Stimulated activated effector memory CD8-positive, alpha-beta T cell treated with anti-CD3 and anti-CD28 coated beads, Interleukin-12 subunit alpha, Interleukin-12 subunit beta, amount 100 ng/mL, for 72 hours (primary cell): ENCODE measurements around the gene TCERG1L.
"Not testable (repeated sequence)": the region's sequence is repeated elsewhere in the genome, so short reads cannot be mapped to it uniquely, and the experiment has no call there.

ENCODE experiments used
- ATAC-seq: fragments of 150-1000 bp; cut with Tn5 transposase; 2 replicates; pipeline ENCODE4 v1.10.0; 2021
- DNase-seq, 2 donors: peaks; one replicate each; pipeline ENCODE4 v3.0.0; 2021 to 2022; ENCODE audit warnings: low spot score in 2 of 2
- H3K27ac Mint-ChIP-seq: one replicate; pipeline ENCODE4 v1.8.0; 2022; ENCODE audit warnings: mild to moderate bottlenecking, mixed read lengths
- H3K36me3 Mint-ChIP-seq: one replicate; pipeline ENCODE4 v1.8.0; 2022; ENCODE audit warnings: mild to moderate bottlenecking, mixed read lengths
- H3K4me1 Mint-ChIP-seq: one replicate; pipeline ENCODE4 v1.8.0; 2022; ENCODE audit warnings: mixed read lengths
- H3K4me3 Mint-ChIP-seq: one replicate; pipeline ENCODE4 v1.8.0; 2022; ENCODE audit warnings: mild to moderate bottlenecking, mixed read lengths
- H3K9me3 Mint-ChIP-seq: one replicate; pipeline ENCODE4 v1.8.0; 2022; ENCODE audit warnings: mixed read lengths

TCERG1L gene

DNA sequence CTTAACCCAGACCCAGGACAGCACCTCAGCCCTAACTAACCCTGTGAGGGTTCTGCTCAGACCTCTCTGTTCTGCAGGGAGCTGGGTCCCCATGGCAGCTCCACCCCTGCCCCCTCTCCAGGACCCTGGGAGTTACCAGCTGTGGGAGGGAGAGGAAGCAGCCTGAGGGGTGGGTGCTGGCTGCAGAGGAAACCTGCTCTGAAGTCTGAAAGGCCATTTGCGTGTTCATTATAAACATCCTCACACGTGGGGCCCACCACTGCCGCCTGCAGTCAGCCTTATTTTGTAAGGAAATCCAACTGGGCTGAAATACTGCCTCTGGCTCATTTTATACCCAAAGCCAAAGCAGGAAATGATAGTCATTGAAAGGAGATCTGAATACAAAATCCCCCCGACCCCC lies 195.7 kb downstream of the TCERG1L start:
- no peaks in the 10 kb centered on the region for H3K4me1 Mint-ChIP-seq
- no peak overlapping the region for H3K4me3 Mint-ChIP-seq
- peaks cover 4% of the 10 kb centered on the region for H3K9me3 Mint-ChIP-seq
- H3K36me3 Mint-ChIP-seq: no peaks in the 10 kb centered on the region
- H3K27ac Mint-ChIP-seq: no peak overlapping the region
- DNase-seq (no peak), ATAC-seq (no peak)

DNA sequence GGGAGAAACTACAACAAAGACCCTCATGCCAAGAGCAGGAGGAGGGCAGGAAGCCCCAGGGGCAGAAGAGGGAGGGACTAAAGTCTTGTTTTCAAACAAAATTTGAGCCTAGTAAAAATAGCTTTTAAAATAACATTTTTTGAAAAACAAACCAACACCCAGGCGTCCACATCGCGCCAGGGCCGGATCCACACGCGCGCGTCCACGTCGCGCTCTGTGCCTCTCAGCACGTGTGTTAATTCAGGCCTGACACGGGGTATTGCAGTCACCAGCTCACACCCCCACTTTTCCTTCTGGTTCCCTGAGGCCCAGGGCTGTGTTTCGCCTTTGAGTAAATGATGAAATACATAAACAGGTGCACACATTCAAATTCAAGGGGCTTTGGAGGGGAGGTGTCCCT lies 196.2 kb downstream of the TCERG1L start:
- Mint-ChIP-seq H3K27ac (no peak overlapping the region), H3K36me3 (no peaks in the 10 kb centered on the region), H3K4me1 (no peaks in the 10 kb centered on the region), H3K4me3 (no peak overlapping the region), H3K9me3 (peaks cover 4% of the 10 kb centered on the region)
- no peak for DNase-seq
- no peak for ATAC-seq

DNA sequence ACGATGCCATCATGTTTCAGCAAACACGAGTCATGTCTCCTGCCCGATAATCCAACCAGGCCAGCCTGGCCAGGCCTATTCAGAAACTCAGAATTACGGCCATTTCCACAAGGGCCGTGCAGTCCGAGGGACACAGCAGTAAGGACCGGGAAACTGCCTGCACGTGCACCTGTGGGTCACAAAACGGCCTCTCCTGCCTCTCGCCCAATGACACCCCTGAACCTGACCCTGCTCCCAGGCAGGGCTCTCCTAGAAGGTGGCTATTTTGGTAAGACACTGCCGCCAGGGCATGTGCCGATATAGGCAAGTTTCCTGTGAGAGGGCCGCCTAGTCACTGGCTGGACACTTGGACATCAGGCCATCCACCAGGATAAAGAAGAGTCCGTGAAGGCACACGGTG lies 196.7 kb downstream of the TCERG1L start:
- no peak for DNase-seq
- Mint-ChIP-seq H3K36me3 (no peaks in the 10 kb centered on the region), H3K9me3 (no peaks in the 10 kb centered on the region), H3K4me1 (no peaks in the 10 kb centered on the region), H3K4me3 (no peak overlapping the region), H3K27ac (no peak overlapping the region)
- no peak for ATAC-seq

DNA sequence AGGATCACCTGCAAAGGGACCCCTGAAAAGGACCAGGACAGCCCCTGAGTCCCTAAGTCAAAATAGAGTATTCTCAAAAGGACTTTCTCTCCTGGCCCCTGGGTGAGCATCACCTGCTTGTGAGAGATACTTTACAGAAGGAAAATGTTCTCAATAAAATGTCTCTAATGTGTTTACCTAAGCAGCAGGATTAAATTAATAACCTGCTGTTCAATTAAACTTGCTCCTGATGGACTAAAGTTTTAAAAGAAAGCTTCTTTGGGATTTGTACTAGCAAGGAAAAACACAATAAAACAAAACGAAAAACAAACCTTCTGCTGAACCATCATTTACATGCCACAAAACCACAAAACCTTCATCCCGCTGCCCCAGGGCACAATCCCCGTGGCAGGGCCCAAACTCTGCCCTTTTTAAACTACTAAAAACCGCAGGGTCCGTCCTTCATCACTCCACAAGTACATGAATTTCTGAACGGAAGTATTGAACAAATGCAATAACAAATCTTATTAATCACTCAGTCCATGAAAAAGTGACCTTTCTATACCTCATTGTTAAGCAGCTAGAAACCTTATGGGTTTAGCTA lies 197.7 kb downstream of the TCERG1L start:
- Mint-ChIP-seq H3K4me3 (no peak overlapping the region), H3K4me1 (no peaks in the 10 kb centered on the region), H3K27ac (no peak overlapping the region), H3K9me3 (no peaks in the 10 kb centered on the region), H3K36me3 (no peaks in the 10 kb centered on the region)
- no peak for ATAC-seq
- DNase-seq: no peak

DNA sequence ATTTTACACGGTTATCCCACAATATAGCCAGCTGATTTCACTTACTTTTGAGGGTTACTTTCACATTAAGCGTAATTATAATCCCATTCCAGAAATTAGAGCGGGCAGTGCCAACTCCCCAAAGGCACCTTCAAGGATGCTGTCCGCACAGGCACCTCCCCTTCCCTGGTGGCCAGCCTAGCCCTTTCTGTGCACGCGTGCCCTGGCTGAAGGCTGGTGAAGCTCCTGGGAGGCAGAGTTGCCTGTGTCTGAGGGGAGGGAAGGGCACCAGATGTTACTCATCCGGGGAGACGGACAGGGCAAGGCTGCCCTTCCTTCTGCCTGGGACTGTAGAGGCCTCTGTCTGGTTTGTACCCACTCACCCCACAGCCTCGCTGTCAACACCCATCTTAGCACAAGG lies 198.4 kb downstream of the TCERG1L start:
- no peaks in the 10 kb centered on the region for H3K36me3 Mint-ChIP-seq
- H3K4me3 Mint-ChIP-seq: no peak overlapping the region
- no peaks in the 10 kb centered on the region for H3K4me1 Mint-ChIP-seq
- H3K27ac Mint-ChIP-seq: no peak overlapping the region
- H3K9me3 Mint-ChIP-seq: no peaks in the 10 kb centered on the region
- DNase-seq (no peak), ATAC-seq (no peak)

DNA sequence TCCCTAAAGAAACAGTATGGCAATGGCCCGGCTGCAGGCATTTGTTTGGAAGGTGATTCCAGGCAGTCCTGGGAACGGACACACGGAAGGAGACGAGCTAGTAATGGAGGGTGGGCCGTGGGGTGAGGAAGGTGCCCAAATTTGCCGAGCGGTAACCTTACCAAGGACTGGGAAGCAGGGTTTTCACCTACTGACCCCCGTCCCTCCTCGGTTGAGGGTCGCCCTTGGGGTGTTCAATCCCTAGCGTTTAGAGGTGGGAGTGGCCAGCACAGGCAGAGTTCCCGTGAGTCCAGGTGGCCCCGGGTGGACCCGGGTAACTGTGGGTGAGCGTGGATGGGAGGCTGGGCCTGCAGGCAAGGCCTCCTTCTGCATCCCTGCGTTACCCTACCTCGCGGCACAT lies 198.8 kb downstream of the TCERG1L start:
- Mint-ChIP-seq H3K27ac (no peak overlapping the region), H3K4me1 (no peaks in the 10 kb centered on the region), H3K36me3 (no peaks in the 10 kb centered on the region), H3K9me3 (peaks cover 2% of the 10 kb centered on the region), H3K4me3 (no peak overlapping the region)
- ATAC-seq: no peak
- no peak for DNase-seq

DNA sequence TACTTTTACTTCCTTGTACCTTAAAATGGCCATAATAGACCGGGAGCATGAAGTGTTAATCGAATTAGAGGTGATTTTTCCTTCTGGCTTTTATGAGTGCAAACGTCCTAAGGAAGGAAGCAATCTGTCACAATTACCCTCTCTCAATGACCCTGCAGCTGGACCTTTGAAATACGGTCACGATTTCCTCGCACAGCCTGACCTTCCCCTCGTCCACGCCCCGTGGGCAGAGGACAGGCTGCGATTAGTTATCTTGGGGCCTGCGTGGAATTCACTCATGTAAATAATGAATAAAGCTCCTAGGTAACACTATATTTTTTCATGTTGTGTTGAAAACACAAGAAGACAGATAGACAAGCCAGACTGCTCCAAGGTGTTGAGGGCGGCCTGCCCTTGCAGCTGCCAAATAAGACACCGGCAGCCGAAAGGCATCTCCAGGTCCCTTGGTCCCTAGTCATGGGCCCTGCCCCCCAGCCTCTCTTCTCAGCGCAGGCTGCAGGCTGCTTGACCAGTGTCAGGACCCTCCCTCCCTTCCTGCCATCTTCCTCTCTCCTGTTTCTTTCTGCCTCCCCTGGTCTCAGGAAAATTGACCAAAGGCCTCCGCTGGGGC lies 199.9 kb downstream of the TCERG1L start:
- H3K4me3 Mint-ChIP-seq: no peak overlapping the region
- ATAC-seq (no peak), DNase-seq (no peak)
- H3K27ac Mint-ChIP-seq: no peak overlapping the region
- no peaks in the 10 kb centered on the region for H3K36me3 Mint-ChIP-seq
- H3K4me1 Mint-ChIP-seq: no peaks in the 10 kb centered on the region
- peaks cover 2% of the 10 kb centered on the region for H3K9me3 Mint-ChIP-seq

DNA sequence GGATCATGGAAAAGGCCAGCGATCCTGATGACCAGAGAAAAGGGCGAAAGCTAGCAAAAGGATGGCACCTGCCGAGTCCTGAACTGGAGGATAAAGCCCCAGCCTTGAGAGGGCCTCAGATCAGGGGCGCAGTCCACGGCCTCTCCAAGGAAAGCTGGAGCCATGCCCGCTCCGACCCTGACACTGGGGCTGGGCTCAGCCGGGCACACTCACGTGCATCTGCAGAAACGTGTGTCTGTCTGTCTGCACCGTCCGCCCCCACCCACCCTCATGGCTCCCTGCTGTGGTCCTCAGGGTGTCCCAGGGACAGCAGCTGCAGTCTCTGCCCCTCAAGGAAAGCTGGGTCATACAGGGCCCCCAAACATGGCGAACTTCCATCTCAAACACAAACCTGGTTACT lies 200.5 kb downstream of the TCERG1L start:
- DNase-seq (no peak), ATAC-seq (no peak)
- Mint-ChIP-seq H3K4me1 (no peaks in the 10 kb centered on the region), H3K4me3 (no peak overlapping the region), H3K9me3 (peaks cover 2% of the 10 kb centered on the region), H3K36me3 (no peaks in the 10 kb centered on the region), H3K27ac (no peak overlapping the region)

DNA sequence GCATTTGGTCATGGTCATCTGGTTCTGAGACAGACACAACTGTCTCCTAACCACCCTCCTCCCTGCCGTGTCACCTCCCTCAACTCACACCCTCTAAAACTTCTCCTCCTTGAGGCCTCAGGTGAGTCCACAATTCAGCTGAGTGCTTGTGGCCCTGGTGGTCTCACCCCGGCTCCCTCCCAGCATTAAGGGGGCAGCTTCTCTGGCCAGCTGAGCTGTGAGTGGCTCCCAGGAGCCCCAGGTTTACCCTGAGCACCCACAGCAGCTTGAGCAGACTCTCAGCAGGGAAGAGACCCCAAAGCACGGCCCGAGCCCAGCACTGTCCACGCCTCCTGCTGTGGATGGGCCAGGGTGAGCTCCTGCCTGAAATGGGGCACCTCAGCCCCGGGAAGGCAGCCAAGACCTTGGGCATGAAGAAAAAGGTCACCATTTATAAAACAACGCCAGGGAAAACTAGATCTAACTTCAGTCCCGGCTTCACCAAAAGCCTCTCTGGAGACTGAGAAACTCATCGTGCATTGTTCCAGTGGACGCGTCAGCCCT lies 201.2 kb downstream of the TCERG1L start:
- DNase-seq (no peak), ATAC-seq (no peak)
- Mint-ChIP-seq H3K4me1 (no peaks in the 10 kb centered on the region), H3K4me3 (no peak overlapping the region), H3K27ac (no peak overlapping the region), H3K36me3 (no peaks in the 10 kb centered on the region), H3K9me3 (peaks cover 2% of the 10 kb centered on the region)

DNA sequence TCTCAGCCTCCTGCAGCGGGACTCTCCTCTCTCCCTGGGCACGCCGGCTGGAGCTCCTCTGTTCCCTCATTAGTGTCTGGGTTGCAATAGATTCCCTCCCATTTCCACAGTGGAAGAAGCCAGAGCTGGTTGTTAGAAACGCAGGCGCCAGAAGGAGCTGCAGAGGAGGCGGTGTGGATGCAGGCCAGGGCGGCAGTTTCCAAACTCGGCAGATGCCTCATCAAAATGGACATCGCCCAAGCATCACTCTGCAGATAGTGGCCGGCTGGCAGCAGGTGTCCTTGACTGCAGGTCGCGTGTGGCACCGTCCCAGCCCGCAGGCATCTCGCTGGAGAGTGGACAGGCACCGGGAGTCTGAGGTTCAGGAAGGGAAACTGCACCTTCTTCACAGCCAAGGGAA lies 201.8 kb downstream of the TCERG1L start:
- no peak for ATAC-seq
- DNase-seq: no peak
- Mint-ChIP-seq H3K36me3 (no peaks in the 10 kb centered on the region), H3K9me3 (peaks cover 2% of the 10 kb centered on the region), H3K27ac (no peak overlapping the region), H3K4me1 (no peaks in the 10 kb centered on the region), H3K4me3 (no peak overlapping the region)

DNA sequence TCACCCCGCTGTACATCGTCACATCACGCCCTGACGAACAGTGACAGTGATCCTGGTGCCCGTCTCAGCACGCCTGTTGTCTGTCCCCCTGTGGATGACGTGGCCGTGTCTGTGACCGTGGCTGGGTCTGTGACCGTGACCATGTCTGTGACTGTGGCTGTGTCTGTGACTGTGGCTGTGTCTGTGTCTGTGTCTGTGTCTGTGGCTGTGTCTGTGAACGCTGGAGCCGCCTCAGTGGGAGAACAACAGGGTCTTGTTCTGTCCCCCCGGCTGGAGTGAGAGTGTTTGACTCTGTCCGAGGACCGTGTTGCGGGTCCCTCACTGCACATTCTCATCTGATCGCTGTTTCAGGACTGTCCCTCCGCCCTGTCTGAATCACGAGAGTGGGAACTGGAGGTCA lies 202.2 kb downstream of the TCERG1L start:
- H3K27ac Mint-ChIP-seq: no peak overlapping the region
- no peaks in the 10 kb centered on the region for H3K4me1 Mint-ChIP-seq
- ATAC-seq (peak; percentile 12), DNase-seq (no peak)
- H3K9me3 Mint-ChIP-seq: peaks cover 2% of the 10 kb centered on the region
- no peaks in the 10 kb centered on the region for H3K36me3 Mint-ChIP-seq
- H3K4me3 Mint-ChIP-seq: no peak overlapping the region

DNA sequence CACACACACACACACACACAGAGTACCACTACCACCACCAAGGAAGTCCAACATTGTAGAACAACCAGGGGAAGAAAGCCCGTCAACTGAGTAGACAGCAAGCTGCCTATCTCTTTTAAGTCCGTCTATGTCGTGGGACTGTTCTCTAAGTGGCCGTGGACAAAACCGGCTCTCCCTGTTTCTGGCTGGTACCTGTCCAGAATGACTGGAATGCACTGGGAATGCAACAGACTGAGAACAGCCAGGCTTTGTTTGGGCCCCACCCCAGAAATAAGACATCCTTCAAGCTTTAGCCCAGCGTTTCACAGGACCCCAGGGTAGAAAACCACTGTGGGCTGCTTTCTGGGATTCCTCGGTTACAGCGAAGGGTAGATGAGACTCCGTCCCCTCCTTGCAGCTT lies 203.6 kb downstream of the TCERG1L start:
- peaks cover 2% of the 10 kb centered on the region for H3K9me3 Mint-ChIP-seq
- H3K27ac Mint-ChIP-seq: no peak overlapping the region
- DNase-seq (no peak), ATAC-seq (peak; percentile 14)
- no peaks in the 10 kb centered on the region for H3K36me3 Mint-ChIP-seq
- no peaks in the 10 kb centered on the region for H3K4me1 Mint-ChIP-seq
- H3K4me3 Mint-ChIP-seq: no peak overlapping the region

DNA sequence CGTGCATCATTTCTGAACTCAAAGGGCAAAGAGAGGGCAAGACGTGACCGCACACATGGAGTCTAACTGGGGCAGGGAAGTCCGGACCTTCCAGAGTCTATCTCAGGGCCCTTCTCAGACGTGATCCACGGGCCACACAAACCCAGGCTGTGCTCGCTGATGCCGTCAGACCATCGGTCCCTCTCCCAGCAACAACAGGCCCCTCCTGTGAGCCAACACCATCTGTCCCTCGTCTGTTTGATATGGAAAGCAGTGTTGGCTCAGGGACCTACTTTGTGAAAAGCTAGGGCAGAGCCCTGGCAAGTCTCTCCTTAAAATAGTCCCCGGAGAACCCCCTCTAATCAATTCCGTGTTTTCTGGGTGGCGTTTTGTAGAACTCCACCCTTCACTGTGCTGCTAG lies 208.8 kb downstream of the TCERG1L start:
- DNase-seq: no peak
- H3K36me3 Mint-ChIP-seq: no peaks in the 10 kb centered on the region

DNA sequence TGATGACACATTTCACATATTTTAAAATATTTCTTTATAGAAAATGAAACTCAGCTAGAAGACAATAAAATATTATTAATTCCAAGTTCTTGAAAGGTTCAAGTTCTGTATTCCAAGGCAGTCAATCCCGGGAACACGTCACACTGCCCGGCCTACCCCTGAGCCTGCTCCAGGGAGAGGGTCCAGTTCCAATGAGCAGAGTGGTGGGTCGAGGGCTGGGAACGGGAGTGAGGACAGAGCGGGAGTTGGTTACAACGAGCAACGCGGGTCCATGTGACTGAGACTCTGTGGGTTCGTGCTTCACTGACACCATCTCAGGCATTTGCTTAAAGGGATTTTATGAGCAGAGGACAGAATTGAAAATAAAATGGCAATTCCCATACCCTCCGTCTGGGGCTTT lies 209.4 kb downstream of the TCERG1L start:
- no peaks in the 10 kb centered on the region for H3K36me3 Mint-ChIP-seq
- ATAC-seq (no peak), DNase-seq (no peak)
- no peak overlapping the region for H3K27ac Mint-ChIP-seq
- H3K9me3 Mint-ChIP-seq: no peaks in the 10 kb centered on the region
- no peaks in the 10 kb centered on the region for H3K4me1 Mint-ChIP-seq
- no peak overlapping the region for H3K4me3 Mint-ChIP-seq

More for the DNA sequence above, 208.8 kb downstream of the TCERG1L start:
- ATAC-seq: no peak
- Mint-ChIP-seq H3K4me1 (no peaks in the 10 kb centered on the region), H3K9me3 (no peaks in the 10 kb centered on the region), H3K27ac (no peak overlapping the region), H3K4me3 (no peak overlapping the region)

DNA sequence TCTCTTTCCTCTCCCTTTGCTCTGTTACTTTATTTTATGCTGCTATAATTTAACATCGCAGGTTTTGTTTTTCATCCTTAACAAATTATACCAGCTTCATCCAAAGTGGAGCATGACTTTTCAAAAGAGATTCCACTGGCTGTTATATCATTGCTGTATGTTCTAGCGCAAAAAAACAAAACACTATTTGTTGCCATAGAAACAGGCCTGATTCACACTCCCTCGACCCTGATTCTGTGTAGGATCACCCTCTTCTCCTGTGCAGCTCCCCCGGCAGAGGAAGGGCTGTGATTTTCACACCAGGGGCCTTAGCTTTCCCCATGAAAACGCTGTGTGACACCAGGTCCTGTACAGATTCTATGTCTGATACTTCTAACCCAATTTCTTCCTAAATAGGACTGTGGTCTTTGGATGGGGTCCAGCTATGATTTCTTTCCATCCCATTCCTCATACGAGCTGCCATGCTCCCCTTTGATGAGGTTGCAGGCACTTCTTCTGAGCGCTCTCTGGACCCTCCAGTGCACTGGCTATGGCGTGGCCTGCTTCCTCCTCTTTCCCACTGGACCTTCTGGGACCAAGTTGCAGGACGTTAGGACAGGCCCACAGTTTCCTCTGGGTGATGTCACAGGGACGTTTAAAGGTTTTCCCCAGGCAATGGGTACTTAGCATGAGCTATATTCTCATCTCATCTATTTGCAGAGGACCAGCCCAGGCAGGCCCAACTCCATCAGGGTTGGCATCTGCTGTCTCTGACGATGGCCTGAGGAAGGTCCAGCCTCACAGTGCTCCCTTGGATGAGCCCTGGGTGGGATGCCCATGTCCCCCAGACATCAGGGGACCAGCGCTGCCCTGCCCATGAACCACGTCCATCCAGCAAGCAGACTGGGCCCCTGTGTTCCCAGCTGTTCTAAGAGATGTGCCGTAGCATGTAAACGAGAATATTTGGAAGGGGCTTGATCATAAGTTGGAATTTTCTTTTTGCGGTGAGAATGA lies 210.8 kb downstream of the TCERG1L start:
- H3K9me3 Mint-ChIP-seq, H3K27ac Mint-ChIP-seq, H3K4me1 Mint-ChIP-seq, H3K36me3 Mint-ChIP-seq, ATAC-seq, H3K4me3 Mint-ChIP-seq, DNase-seq: not testable (repeated sequence)
